Measurements from ENCODE around the gene VTI1A. TPM values are rescaled to one million over a fixed set of nuclear protein-coding genes. Genes with fewer than 3 reads are reported as not detected.

The VTI1A gene
- total and polyA plus RNA-seq, 9 donors = 8.8 to 23.5 (median 13.4) TPM

DNA sequence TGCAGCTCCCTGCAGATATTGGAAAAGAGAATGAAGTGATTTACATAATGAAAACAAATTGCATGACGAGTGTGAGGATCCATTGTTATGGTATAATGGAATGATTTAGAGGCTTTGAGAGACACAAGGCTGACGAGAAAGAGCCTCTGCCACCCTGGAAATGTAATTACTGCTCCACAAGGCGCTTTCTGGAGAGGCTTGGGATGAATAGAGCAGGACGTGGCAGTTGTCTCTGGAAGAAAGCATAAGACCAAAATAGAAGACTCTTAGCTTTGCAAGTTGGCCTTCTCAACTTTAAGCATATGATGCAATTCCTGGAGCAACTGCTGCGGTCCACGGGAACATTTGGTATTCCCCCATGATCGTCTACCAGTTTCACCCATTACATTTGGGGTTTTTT is 321.1 kb downstream of the VTI1A start:
- H3K4me1 ChIP-seq (ENCODE audit: control insufficient read depth, insufficient read depth, low read length) = no peaks in the 10 kb centered on the region
- DNase-seq = no peak
- WGBS (ENCODE audit: insufficient coverage) = 79% methylated on average over 7 of the region's 7 CpGs
- H3K27me3 ChIP-seq (ENCODE audit: control insufficient read depth, insufficient read depth, low read length) = no peaks in the 10 kb centered on the region
- no peaks in the 10 kb centered on the region for H3K36me3 ChIP-seq (ENCODE audit: control insufficient read depth, insufficient read depth, low read length)
- no peak overlapping the region for H3K27ac ChIP-seq (ENCODE audit: low read length)
- no peak overlapping the region for H3K4me3 ChIP-seq (ENCODE audit: low read length)
- H3K9me3 ChIP-seq (replicated peaks; ENCODE audit: control insufficient read depth, low read depth, low read length) = no peaks in the 10 kb centered on the region

DNA sequence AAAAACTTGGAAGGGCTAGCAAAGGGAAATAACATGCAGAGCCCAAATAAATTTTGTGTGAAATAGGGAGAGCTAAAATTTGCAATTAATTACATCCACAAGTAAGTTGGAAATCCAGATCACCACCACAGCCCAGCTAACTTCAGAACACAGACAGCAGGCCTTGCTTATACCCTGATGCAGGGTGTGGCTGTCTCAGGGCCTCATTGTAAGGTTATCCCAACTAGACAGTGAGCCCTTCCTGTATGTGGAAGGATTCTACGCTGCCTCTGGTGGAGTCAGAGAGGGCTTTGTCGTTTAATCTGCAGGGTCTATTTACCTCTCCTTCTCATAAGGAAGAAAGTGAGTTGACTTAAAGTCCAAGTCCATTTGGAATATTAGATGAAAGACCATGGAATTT is 322.1 kb downstream of the VTI1A start:
- H3K4me3 ChIP-seq (ENCODE audit: low read length) = no peak overlapping the region
- no peak for DNase-seq
- H3K9me3 ChIP-seq (replicated peaks; ENCODE audit: control insufficient read depth, low read depth, low read length) = no peaks in the 10 kb centered on the region
- H3K27ac ChIP-seq (ENCODE audit: low read length) = no peak overlapping the region
- WGBS (ENCODE audit: insufficient coverage) = no CpG with 5 or more reads among the region's 2 CpGs
- H3K27me3 ChIP-seq (ENCODE audit: control insufficient read depth, insufficient read depth, low read length) = no peaks in the 10 kb centered on the region
- no peaks in the 10 kb centered on the region for H3K36me3 ChIP-seq (ENCODE audit: control insufficient read depth, insufficient read depth, low read length)
- H3K4me1 ChIP-seq (ENCODE audit: control insufficient read depth, insufficient read depth, low read length) = no peaks in the 10 kb centered on the region

DNA sequence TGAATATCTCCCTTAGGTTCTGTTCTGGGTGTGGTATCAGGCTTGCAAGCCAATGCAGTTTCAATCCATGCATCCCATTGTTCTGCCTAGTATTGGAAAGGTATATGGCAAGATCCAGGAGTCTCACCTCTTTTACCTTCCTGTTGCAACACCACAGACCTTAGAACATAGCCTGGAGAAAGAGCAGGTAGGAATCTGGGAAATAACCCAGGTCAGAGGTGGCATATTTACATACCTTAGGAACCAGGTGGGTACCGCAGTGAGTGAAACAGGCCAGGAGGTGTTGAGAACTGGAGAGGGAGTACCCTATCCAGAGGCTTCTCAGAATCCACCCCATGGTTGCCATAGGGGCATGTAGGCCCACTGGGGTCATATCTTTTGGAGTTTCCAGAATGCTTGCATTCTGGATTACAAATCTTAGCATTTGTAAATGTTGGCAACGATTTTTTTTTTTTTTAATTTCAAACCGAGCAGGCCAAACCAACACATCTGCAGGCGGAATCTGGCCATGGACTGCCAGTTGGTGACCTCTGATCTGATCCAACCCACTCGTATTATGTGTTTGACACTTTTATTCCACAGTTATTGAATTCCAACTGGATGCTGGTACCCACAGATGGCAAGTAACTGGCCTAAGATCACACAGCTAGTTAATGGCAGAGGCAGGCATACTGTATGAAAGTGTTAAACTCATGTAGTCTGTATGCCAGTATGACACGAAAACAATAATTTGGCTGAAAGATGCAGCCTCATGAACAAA is 322.8 kb downstream of the VTI1A start:
- Histone ChIP-seq H3K36me3 (ENCODE audit: control insufficient read depth, insufficient read depth, low read length) (no peaks in the 10 kb centered on the region), H3K9me3 (replicated peaks; ENCODE audit: control insufficient read depth, low read depth, low read length) (no peaks in the 10 kb centered on the region), H3K4me1 (ENCODE audit: control insufficient read depth, insufficient read depth, low read length) (no peaks in the 10 kb centered on the region), H3K27ac (ENCODE audit: low read length) (no peak overlapping the region), H3K27me3 (ENCODE audit: control insufficient read depth, insufficient read depth, low read length) (no peaks in the 10 kb centered on the region), H3K4me3 (ENCODE audit: low read length) (no peak overlapping the region)
- WGBS (ENCODE audit: insufficient coverage) = 78% methylated on average over 4 of the region's 6 CpGs
- no peak for DNase-seq

DNA sequence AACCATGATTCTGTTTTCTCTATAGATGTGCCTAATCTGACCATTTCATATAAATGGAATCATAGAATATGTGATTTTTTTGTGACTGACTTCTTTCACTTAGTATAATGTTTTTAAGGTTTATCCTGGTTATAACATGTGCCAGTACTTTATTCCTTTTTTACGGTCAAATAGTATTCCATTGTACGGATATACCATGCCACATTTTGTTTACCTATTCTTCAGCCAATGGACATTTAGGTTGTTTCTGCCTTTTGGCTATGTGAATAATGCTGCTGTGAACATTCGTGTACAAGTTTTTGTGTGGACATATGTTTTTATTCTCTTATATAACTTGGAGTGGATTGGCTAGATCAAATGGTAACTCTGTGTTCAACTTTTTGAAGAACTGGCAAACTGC is 324.7 kb downstream of the VTI1A start:
- DNase-seq = no peak
- no peak overlapping the region for H3K4me3 ChIP-seq (ENCODE audit: low read length)
- H3K27me3 ChIP-seq (ENCODE audit: control insufficient read depth, insufficient read depth, low read length) = no peaks in the 10 kb centered on the region
- no peaks in the 10 kb centered on the region for H3K9me3 ChIP-seq (replicated peaks; ENCODE audit: control insufficient read depth, low read depth, low read length)
- H3K36me3 ChIP-seq (ENCODE audit: control insufficient read depth, insufficient read depth, low read length) = no peaks in the 10 kb centered on the region
- no peak overlapping the region for H3K27ac ChIP-seq (ENCODE audit: low read length)
- peaks cover 5% of the 10 kb centered on the region for H3K4me1 ChIP-seq (ENCODE audit: control insufficient read depth, insufficient read depth, low read length)
- no CpG with 5 or more reads among the region's 3 CpGs for WGBS (ENCODE audit: insufficient coverage)

DNA sequence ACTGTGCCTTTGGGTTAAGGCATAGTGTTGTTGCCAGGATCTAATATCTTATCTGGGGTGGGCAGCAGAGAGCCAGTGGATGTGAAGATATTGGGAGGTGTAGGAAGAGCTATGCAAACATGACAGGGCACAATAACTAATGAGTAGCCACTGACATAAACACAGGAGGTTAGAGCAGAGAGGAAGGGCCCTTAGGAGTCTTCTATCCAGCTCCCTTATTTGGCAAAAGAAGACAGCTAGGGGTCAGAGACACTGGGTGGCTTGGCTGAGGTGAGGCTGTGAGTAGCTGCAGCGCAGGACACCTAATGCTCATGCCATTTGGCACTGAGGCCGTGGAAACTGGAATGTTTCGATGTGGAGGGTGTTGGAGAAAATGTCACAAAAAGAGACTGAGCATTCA is 326.8 kb downstream of the VTI1A start:
- DNase-seq = no peak
- Histone ChIP-seq H3K27me3 (ENCODE audit: control insufficient read depth, insufficient read depth, low read length) (no peaks in the 10 kb centered on the region), H3K36me3 (ENCODE audit: control insufficient read depth, insufficient read depth, low read length) (no peaks in the 10 kb centered on the region), H3K4me3 (ENCODE audit: low read length) (no peak overlapping the region), H3K9me3 (replicated peaks; ENCODE audit: control insufficient read depth, low read depth, low read length) (no peaks in the 10 kb centered on the region), H3K4me1 (ENCODE audit: control insufficient read depth, insufficient read depth, low read length) (peaks cover 5% of the 10 kb centered on the region), H3K27ac (ENCODE audit: low read length) (no peak overlapping the region)
- 83% methylated on average over 3 of the region's 3 CpGs for WGBS (ENCODE audit: insufficient coverage)

DNA sequence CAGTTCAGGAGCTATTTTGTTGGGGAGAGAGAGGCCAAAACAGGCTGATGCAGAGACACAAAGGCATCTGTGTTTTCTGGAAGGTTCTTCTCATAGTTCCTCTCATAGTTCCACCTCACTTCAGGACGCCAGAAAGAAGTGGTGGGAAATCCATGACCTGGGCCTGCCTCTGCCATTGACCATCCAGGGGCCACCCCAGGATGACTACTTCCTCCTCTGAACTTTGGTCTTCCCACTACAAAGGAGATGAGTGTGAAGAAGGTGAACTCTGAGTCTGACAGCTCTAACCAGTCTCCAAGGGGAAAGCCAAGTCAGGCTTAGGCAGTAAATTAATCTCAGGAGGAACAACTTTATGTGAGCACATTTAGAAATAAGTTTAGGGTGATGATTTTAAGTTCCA is 327.2 kb downstream of the VTI1A start:
- Histone ChIP-seq H3K4me3 (ENCODE audit: low read length) (no peak overlapping the region), H3K27me3 (ENCODE audit: control insufficient read depth, insufficient read depth, low read length) (no peaks in the 10 kb centered on the region), H3K9me3 (replicated peaks; ENCODE audit: control insufficient read depth, low read depth, low read length) (no peaks in the 10 kb centered on the region), H3K27ac (ENCODE audit: low read length) (no peak overlapping the region), H3K36me3 (ENCODE audit: control insufficient read depth, insufficient read depth, low read length) (no peaks in the 10 kb centered on the region), H3K4me1 (ENCODE audit: control insufficient read depth, insufficient read depth, low read length) (peaks cover 5% of the 10 kb centered on the region)
- WGBS (ENCODE audit: insufficient coverage) = no CpG with 5 or more reads among the region's 1 CpG
- no peak for DNase-seq

DNA sequence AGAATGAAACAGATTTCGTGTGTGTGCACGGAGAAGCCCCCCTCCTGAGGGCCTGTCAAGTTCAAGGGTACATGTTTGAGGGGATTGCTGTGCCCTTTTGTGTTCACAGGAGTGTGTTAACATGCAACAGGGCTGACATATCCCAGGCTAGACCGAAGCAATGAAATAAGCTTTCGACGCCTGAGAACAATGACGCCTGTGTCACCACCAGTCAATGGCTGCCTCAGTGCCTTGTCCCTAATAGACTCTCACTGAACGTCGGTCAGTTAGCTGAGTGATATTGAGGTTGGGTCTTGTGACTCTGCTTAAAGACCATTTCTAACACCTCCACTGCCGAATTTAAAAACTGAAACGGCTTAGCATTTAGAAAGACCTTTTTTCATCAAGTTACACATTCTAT is 327.8 kb downstream of the VTI1A start:
- H3K4me3 ChIP-seq (ENCODE audit: low read length) = no peak overlapping the region
- no peaks in the 10 kb centered on the region for H3K27me3 ChIP-seq (ENCODE audit: control insufficient read depth, insufficient read depth, low read length)
- no peak overlapping the region for H3K27ac ChIP-seq (ENCODE audit: low read length)
- H3K4me1 ChIP-seq (ENCODE audit: control insufficient read depth, insufficient read depth, low read length) = peaks cover 5% of the 10 kb centered on the region
- DNase-seq = no peak
- WGBS (ENCODE audit: insufficient coverage) = 88% methylated on average over 6 of the region's 10 CpGs
- H3K9me3 ChIP-seq (replicated peaks; ENCODE audit: control insufficient read depth, low read depth, low read length) = no peaks in the 10 kb centered on the region
- no peaks in the 10 kb centered on the region for H3K36me3 ChIP-seq (ENCODE audit: control insufficient read depth, insufficient read depth, low read length)

DNA sequence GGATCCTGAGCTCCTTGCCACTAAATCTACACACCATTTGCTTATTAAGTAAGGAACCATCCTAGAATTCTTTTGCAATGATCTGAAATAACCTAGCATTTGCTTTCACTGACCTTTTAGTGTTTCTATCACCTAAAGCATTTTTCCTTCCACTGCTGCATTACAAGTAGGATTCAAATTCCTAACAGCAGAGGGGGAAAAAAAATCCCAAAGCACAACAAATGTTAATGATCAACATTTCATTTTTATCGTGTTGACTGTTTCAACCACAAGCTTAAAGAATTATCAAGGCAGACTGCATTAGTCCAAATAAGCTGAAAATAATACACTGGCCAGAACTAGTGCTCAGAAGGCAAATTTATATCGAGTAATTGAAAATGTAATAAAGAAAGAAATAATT is 328.4 kb downstream of the VTI1A start:
- WGBS (ENCODE audit: insufficient coverage) = no CpG with 5 or more reads among the region's 2 CpGs
- H3K4me3 ChIP-seq (ENCODE audit: low read length) = no peak overlapping the region
- peaks cover 5% of the 10 kb centered on the region for H3K4me1 ChIP-seq (ENCODE audit: control insufficient read depth, insufficient read depth, low read length)
- peak; percentile 54 for DNase-seq
- H3K27ac ChIP-seq (ENCODE audit: low read length) = no peak overlapping the region
- no peaks in the 10 kb centered on the region for H3K36me3 ChIP-seq (ENCODE audit: control insufficient read depth, insufficient read depth, low read length)
- no peaks in the 10 kb centered on the region for H3K27me3 ChIP-seq (ENCODE audit: control insufficient read depth, insufficient read depth, low read length)
- no peaks in the 10 kb centered on the region for H3K9me3 ChIP-seq (replicated peaks; ENCODE audit: control insufficient read depth, low read depth, low read length)

DNA sequence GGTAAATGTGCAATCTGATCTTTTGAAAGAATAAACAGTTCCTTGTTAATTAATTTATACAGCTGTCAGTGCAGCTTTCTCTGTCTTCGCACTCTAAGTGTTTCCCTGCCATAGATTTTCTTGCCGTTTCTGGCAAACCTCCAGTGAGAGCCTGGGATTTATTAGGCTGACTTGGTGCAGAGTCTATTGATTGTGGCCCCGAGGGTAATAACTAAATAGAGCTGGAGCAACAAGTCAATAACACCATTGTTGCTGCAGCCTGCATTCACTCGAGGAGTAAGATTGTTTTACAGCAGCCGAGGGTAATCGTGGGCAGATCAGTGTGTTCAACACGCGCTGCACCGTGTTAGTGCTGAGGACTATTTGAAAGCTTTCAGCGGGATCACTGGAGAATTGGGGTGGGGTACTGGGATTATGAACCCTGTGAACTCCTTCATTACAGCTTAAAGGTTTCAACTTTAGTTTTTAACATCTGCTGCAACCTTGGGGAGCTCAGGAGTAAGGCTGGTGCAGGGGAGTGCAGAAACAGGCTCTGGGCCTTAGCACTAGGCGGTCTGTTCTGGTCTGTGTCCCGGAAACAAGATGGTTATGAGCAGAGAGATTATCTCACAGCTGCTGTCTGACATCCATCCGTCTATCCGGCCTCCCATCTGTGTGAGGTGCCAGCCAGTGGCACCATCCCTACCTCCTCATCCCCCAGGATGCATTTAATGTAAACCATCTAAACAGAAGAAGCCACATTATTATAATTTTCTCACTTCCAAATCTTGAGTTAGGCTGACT is 329.1 kb downstream of the VTI1A start:
- H3K27ac ChIP-seq (ENCODE audit: low read length) = peak overlapping the region; percentile 74
- DNase-seq = peak; percentile 69

DNA sequence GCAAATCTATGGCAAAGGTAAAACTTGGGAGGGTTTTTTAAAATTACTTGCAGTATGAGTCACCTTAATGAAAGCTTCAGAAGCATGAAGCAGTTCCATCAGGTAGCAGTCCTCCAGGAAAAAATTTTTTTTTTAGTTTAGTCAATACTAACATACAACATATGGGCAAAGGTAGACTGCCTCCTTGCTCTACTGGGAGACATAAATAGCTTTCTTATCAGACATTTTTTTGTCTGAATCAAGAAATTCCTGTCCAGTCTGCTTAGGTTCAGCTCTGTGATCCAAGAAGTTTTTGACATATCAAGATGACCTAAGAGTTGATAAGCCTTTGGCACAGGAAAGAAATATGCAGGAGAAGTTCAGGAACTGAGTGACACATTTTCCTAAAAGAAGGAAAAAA is 331.6 kb downstream of the VTI1A start:
- H3K4me3 ChIP-seq (ENCODE audit: low read length) = no peak overlapping the region
- no peak for DNase-seq
- H3K9me3 ChIP-seq (replicated peaks; ENCODE audit: control insufficient read depth, low read depth, low read length) = no peaks in the 10 kb centered on the region
- H3K27me3 ChIP-seq (ENCODE audit: control insufficient read depth, insufficient read depth, low read length) = no peaks in the 10 kb centered on the region
- H3K36me3 ChIP-seq (ENCODE audit: control insufficient read depth, insufficient read depth, low read length) = no peaks in the 10 kb centered on the region
- no peak overlapping the region for H3K27ac ChIP-seq (ENCODE audit: low read length)
- H3K4me1 ChIP-seq (ENCODE audit: control insufficient read depth, insufficient read depth, low read length) = peaks cover 21% of the 10 kb centered on the region

More for the DNA sequence above, 329.1 kb downstream of the VTI1A start:
- no peak overlapping the region for H3K4me3 ChIP-seq (ENCODE audit: low read length)
- no peaks in the 10 kb centered on the region for H3K27me3 ChIP-seq (ENCODE audit: control insufficient read depth, insufficient read depth, low read length)
- WGBS (ENCODE audit: insufficient coverage) = 36% methylated on average over 12 of the region's 14 CpGs
- H3K36me3 ChIP-seq (ENCODE audit: control insufficient read depth, insufficient read depth, low read length) = no peaks in the 10 kb centered on the region
- no peaks in the 10 kb centered on the region for H3K9me3 ChIP-seq (replicated peaks; ENCODE audit: control insufficient read depth, low read depth, low read length)
- H3K4me1 ChIP-seq (ENCODE audit: control insufficient read depth, insufficient read depth, low read length) = peaks cover 5% of the 10 kb centered on the region
